ENCODE data around the gene TSPAN9. TPM values are rescaled to one million over a fixed set of nuclear protein-coding genes. Genes with fewer than 3 reads are reported as not detected.

The TSPAN9 gene
- total and polyA plus RNA-seq, 2 experiments from 2014 or later: 6.0 to 31.5 TPM

DNA sequence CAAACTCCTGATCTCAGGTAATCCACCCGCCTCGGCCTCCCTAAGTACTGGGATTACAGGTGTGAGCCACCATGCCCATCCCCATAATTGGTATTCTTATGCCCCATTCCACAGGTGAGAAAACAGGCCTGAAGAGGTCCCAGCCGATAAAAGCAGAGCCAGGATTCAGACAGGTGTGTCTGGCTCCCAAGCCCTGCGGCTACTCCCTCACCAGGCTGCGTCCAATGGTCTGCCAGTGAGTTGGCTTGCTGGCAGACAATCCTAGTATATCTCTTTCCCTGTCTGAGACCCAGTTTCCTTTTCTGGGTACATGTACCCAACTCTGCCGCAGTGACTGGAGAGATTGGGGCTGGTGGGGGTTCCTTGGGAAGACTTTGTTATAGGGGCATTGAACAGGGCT is 1.9 kb upstream of the TSPAN9 start:
- Mint-ChIP-seq H3K36me3 (ENCODE audit: low read depth) (no peaks in the 10 kb centered on the region), H3K27ac (no peak overlapping the region), H3K4me1 (peaks cover 8% of the 10 kb centered on the region), H3K9me3 (no peaks in the 10 kb centered on the region; the same call in 2 of the 3 replicates), H3K4me3 (peak overlapping the region; percentile 29; the same call in 2 of the 3 replicates), H3K27me3 (ENCODE audit: insufficient read depth, low read depth, poor library complexity) (peaks cover 19% of the 10 kb centered on the region)
- no peak for DNase-seq (ENCODE audit: low spot score)
- H3K4me1 ChIP-seq (ENCODE audit: insufficient read depth): peaks cover 9% of the 10 kb centered on the region; the same call in 1 of the 2 replicates
- no peaks in the 10 kb centered on the region for H3K36me3 ChIP-seq (ENCODE audit: insufficient read depth)
- no peak overlapping the region for H3K4me2 ChIP-seq
- no peak for ATAC-seq
- H4K20me1 ChIP-seq (replicated peaks; ENCODE audit: insufficient read depth): peaks cover 8% of the 10 kb centered on the region; the same call in 1 of the 2 replicates
- H3K79me2 ChIP-seq (replicated peaks; ENCODE audit: insufficient read depth): peaks cover 8% of the 10 kb centered on the region; the same call in 1 of the 2 replicates
- H2AFZ ChIP-seq: no peak overlapping the region
- 0 out of 2 replicates have a peak, but pooled peaks cover 2% of the 10 kb centered on the region for H3F3A ChIP-seq (replicated peaks; ENCODE audit: low read depth)
- no peak overlapping the region for H3K4me3 ChIP-seq
- TF ChIP-seq, protein P1, sequence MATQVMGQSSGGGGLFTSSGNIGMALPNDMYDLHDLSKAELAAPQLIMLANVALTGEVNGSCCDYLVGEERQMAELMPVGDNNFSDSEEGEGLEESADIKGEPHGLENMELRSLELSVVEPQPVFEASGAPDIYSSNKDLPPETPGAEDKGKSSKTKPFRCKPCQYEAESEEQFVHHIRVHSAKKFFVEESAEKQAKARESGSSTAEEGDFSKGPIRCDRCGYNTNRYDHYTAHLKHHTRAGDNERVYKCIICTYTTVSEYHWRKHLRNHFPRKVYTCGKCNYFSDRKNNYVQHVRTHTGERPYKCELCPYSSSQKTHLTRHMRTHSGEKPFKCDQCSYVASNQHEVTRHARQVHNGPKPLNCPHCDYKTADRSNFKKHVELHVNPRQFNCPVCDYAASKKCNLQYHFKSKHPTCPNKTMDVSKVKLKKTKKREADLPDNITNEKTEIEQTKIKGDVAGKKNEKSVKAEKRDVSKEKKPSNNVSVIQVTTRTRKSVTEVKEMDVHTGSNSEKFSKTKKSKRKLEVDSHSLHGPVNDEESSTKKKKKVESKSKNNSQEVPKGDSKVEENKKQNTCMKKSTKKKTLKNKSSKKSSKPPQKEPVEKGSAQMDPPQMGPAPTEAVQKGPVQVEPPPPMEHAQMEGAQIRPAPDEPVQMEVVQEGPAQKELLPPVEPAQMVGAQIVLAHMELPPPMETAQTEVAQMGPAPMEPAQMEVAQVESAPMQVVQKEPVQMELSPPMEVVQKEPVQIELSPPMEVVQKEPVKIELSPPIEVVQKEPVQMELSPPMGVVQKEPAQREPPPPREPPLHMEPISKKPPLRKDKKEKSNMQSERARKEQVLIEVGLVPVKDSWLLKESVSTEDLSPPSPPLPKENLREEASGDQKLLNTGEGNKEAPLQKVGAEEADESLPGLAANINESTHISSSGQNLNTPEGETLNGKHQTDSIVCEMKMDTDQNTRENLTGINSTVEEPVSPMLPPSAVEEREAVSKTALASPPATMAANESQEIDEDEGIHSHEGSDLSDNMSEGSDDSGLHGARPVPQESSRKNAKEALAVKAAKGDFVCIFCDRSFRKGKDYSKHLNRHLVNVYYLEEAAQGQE (IDR thresholded peaks at IDR 0.05; ENCODE audit: unreplicated experiment): no peak
- TF ChIP-seq EZH2phosphoT487 (IDR thresholded peaks at IDR 0.05; ENCODE audit: unreplicated experiment) (no peak), STAT1 (IDR thresholded peaks at IDR 0.05; ENCODE audit: unreplicated experiment) (no peak), POLR2AphosphoS5 (IDR thresholded peaks at IDR 0.05; ENCODE audit: low read depth) (no peak), ZNF331 (CRISPR knock-in tag; IDR thresholded peaks at IDR 0.05; ENCODE audit: low read depth) (no peak), NANOG (IDR thresholded peaks at IDR 0.05; ENCODE audit: borderline replicate concordance) (no peak), ZNF114 (CRISPR knock-in tag; IDR thresholded peaks at IDR 0.05) (no peak), JUNB (IDR thresholded peaks at IDR 0.05; ENCODE audit: unreplicated experiment) (no peak), EZH2 (IDR thresholded peaks at IDR 0.05; ENCODE audit: low read depth, unreplicated experiment) (no peak), CREB1 (CRISPR knock-in tag; IDR thresholded peaks at IDR 0.05; ENCODE audit: low read depth) (no peak)
- TF ChIP-seq, protein P2, sequence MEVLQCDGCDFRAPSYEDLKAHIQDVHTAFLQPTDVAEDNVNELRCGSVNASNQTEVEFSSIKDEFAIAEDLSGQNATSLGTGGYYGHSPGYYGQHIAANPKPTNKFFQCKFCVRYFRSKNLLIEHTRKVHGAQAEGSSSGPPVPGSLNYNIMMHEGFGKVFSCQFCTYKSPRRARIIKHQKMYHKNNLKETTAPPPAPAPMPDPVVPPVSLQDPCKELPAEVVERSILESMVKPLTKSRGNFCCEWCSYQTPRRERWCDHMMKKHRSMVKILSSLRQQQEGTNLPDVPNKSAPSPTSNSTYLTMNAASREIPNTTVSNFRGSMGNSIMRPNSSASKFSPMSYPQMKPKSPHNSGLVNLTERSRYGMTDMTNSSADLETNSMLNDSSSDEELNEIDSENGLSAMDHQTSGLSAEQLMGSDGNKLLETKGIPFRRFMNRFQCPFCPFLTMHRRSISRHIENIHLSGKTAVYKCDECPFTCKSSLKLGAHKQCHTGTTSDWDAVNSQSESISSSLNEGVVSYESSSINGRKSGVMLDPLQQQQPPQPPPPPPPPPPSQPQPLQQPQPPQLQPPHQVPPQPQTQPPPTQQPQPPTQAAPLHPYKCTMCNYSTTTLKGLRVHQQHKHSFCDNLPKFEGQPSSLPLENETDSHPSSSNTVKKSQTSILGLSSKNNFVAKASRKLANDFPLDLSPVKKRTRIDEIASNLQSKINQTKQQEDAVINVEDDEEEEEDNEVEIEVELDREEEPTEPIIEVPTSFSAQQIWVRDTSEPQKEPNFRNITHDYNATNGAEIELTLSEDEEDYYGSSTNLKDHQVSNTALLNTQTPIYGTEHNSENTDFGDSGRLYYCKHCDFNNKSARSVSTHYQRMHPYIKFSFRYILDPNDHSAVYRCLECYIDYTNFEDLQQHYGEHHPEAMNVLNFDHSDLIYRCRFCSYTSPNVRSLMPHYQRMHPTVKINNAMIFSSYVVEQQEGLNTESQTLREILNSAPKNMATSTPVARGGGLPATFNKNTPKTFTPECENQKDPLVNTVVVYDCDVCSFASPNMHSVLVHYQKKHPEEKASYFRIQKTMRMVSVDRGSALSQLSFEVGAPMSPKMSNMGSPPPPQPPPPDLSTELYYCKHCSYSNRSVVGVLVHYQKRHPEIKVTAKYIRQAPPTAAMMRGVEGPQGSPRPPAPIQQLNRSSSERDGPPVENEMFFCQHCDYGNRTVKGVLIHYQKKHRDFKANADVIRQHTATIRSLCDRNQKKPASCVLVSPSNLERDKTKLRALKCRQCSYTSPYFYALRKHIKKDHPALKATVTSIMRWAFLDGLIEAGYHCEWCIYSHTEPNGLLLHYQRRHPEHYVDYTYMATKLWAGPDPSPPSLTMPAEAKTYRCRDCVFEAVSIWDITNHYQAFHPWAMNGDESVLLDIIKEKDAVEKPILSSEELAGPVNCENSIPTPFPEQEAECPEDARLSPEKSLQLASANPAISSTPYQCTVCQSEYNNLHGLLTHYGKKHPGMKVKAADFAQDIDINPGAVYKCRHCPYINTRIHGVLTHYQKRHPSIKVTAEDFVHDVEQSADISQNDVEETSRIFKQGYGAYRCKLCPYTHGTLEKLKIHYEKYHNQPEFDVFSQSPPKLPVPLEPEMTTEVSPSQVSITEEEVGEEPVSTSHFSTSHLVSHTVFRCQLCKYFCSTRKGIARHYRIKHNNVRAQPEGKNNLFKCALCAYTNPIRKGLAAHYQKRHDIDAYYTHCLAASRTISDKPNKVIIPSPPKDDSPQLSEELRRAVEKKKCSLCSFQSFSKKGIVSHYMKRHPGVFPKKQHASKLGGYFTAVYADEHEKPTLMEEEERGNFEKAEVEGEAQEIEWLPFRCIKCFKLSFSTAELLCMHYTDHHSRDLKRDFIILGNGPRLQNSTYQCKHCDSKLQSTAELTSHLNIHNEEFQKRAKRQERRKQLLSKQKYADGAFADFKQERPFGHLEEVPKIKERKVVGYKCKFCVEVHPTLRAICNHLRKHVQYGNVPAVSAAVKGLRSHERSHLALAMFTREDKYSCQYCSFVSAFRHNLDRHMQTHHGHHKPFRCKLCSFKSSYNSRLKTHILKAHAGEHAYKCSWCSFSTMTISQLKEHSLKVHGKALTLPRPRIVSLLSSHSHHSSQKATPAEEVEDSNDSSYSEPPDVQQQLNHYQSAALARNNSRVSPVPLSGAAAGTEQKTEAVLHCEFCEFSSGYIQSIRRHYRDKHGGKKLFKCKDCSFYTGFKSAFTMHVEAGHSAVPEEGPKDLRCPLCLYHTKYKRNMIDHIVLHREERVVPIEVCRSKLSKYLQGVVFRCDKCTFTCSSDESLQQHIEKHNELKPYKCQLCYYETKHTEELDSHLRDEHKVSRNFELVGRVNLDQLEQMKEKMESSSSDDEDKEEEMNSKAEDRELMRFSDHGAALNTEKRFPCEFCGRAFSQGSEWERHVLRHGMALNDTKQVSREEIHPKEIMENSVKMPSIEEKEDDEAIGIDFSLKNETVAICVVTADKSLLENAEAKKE (CRISPR knock-in tag; IDR thresholded peaks at IDR 0.05): no peak
- TF ChIP-seq, protein P3, sequence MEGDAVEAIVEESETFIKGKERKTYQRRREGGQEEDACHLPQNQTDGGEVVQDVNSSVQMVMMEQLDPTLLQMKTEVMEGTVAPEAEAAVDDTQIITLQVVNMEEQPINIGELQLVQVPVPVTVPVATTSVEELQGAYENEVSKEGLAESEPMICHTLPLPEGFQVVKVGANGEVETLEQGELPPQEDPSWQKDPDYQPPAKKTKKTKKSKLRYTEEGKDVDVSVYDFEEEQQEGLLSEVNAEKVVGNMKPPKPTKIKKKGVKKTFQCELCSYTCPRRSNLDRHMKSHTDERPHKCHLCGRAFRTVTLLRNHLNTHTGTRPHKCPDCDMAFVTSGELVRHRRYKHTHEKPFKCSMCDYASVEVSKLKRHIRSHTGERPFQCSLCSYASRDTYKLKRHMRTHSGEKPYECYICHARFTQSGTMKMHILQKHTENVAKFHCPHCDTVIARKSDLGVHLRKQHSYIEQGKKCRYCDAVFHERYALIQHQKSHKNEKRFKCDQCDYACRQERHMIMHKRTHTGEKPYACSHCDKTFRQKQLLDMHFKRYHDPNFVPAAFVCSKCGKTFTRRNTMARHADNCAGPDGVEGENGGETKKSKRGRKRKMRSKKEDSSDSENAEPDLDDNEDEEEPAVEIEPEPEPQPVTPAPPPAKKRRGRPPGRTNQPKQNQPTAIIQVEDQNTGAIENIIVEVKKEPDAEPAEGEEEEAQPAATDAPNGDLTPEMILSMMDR (conservative IDR thresholded peaks at IDR 0.05; ENCODE audit: low read depth in 2 of 2): no peak
- TF ChIP-seq, protein P4, sequence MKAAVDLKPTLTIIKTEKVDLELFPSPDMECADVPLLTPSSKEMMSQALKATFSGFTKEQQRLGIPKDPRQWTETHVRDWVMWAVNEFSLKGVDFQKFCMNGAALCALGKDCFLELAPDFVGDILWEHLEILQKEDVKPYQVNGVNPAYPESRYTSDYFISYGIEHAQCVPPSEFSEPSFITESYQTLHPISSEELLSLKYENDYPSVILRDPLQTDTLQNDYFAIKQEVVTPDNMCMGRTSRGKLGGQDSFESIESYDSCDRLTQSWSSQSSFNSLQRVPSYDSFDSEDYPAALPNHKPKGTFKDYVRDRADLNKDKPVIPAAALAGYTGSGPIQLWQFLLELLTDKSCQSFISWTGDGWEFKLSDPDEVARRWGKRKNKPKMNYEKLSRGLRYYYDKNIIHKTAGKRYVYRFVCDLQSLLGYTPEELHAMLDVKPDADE (IDR thresholded peaks at IDR 0.05): no peak
- H3K27me3 ChIP-seq (ENCODE audit: insufficient read depth): 0 out of 2 replicates have a peak, but pooled peaks cover 9% of the 10 kb centered on the region
- no peak overlapping the region for H3K27ac ChIP-seq (ENCODE audit: low read depth)
- no peaks in the 10 kb centered on the region for H3K9me2 ChIP-seq (ENCODE audit: insufficient read depth)
